A673 (cell line): ENCODE results near the gene NARF.

Experiments used
- CTCF ChIP-seq: fragments of 300-800, 200-600 bp; sonication (generic); conservative IDR thresholded peaks from 2 replicates; pipeline ENCODE4 v1.5.1; 2017; ENCODE audit warnings: low read depth, mild to moderate bottlenecking, antibody characterized with exemption, low read length, moderate library complexity, mixed read lengths
- EZH2 ChIP-seq: fragments of 200-600 bp; sonication (generic); IDR thresholded peaks from 2 replicates; pipeline ENCODE4 v1.6.1; 2017; ENCODE audit warnings: borderline replicate concordance, low read depth, mild to moderate bottlenecking, mixed read lengths, antibody characterized with exemption, low read length; ENCODE audit not compliant: poor library complexity, severe bottlenecking

- TF ChIP-seq CTCF (no peak; the same call in none of the 2 replicates), EZH2 (no peak)
Observed at GRCh38 chr17:82424863-82425159, 33.7 kb upstream of the NARF start.
